GM23338 (cell line): ENCODE data around the gene SLFN5. TPM values are rescaled to one million over a fixed set of nuclear protein-coding genes. Genes with fewer than 3 reads are reported as not detected.

Experiments
- ATAC-seq: fragments of 200-7000 bp; cut with Tn5 transposase; 3 replicates; pipeline ENCODE4 v1.9.1; 2020
- DNase-seq: peaks from one replicate; pipeline ENCODE4 v3.0.0-alpha.2; 2015; ENCODE audit warnings: low spot score
- H2AFZ ChIP-seq: fragments of 200-600 bp; sonication (generic); 2 replicates; pipeline ENCODE4 v1.8.0; 2016; ENCODE audit warnings: antibody characterized with exemption, mild to moderate bottlenecking, moderate library complexity
- H3F3A ChIP-seq: fragments of 200-600 bp; sonication (generic); replicated peaks from 2 replicates; pipeline ENCODE4 v1.8.0; 2017; ENCODE audit warnings: antibody characterized with exemption, mixed run types, low read depth
- H3K27ac ChIP-seq: fragments of 200-600 bp; sonication (generic); 2 replicates; pipeline ENCODE4 v1.6.1; 2016; ENCODE audit warnings: low read depth
- H3K27me3 ChIP-seq: fragments of 200-600 bp; sonication (generic); 2 replicates; pipeline ENCODE4 v1.8.0; 2016; ENCODE audit warnings: mild to moderate bottlenecking, mixed run types, moderate library complexity; ENCODE audit not compliant: insufficient read depth
- H3K36me3 ChIP-seq: fragments of 200-600 bp; sonication (generic); 2 replicates; pipeline ENCODE4 v1.8.0; 2016; ENCODE audit warnings: mild to moderate bottlenecking; ENCODE audit not compliant: insufficient read depth
- H3K4me1 ChIP-seq: fragments of 200-600 bp; sonication (generic); 2 replicates; pipeline ENCODE4 v1.8.0; 2016; ENCODE audit warnings: mild to moderate bottlenecking, moderate library complexity; ENCODE audit not compliant: insufficient read depth
- H3K4me2 ChIP-seq: fragments of 200-600 bp; sonication (generic); 2 replicates; pipeline ENCODE4 v1.7.1; 2017; ENCODE audit warnings: mixed run types
- H3K4me3 ChIP-seq: fragments of 200-600 bp; sonication (generic); 2 replicates; pipeline ENCODE4 v1.6.1; 2016; ENCODE audit warnings: mixed run types
- H3K79me2 ChIP-seq: fragments of 200-600 bp; sonication (generic); replicated peaks from 2 replicates; pipeline ENCODE4 v1.8.0; 2017; ENCODE audit warnings: mild to moderate bottlenecking; ENCODE audit not compliant: insufficient read depth
- H3K9me2 ChIP-seq: fragments of 200-600 bp; sonication (generic); 2 replicates; pipeline ENCODE4 v1.8.0; 2017; ENCODE audit not compliant: insufficient read depth
- H4K20me1 ChIP-seq: fragments of 200-600 bp; sonication (generic); replicated peaks from 2 replicates; pipeline ENCODE4 v1.8.0; 2017; ENCODE audit warnings: mild to moderate bottlenecking; ENCODE audit not compliant: insufficient read depth
- H3K27ac Mint-ChIP-seq: 2 replicates; pipeline ENCODE4 v1.8.0; 2020; ENCODE audit warnings: inconsistent platforms, mild to moderate bottlenecking, moderate library complexity, mixed read lengths
- H3K27me3 Mint-ChIP-seq: 3 replicates; pipeline ENCODE4 v1.8.0; 2022; ENCODE audit warnings: low read depth, mild to moderate bottlenecking, moderate library complexity, mixed read lengths, inconsistent platforms; ENCODE audit not compliant: insufficient read depth, poor library complexity
- H3K36me3 Mint-ChIP-seq: 3 replicates; pipeline ENCODE4 v1.8.0; 2021; ENCODE audit warnings: low read depth, mild to moderate bottlenecking, inconsistent platforms, moderate library complexity, mixed read lengths
- H3K4me1 Mint-ChIP-seq: 3 replicates; pipeline ENCODE4 v1.8.0; 2020; ENCODE audit warnings: mild to moderate bottlenecking, inconsistent platforms, mixed read lengths
- H3K4me3 Mint-ChIP-seq: 3 replicates; pipeline ENCODE4 v1.8.0; 2021; ENCODE audit warnings: moderate library complexity, mild to moderate bottlenecking, inconsistent platforms, mixed read lengths
- H3K9me3 Mint-ChIP-seq: 3 replicates; pipeline ENCODE4 v1.8.0; 2020; ENCODE audit warnings: moderate library complexity, mild to moderate bottlenecking, inconsistent platforms, mixed read lengths
- EZH2 ChIP-seq: fragments of 200-600 bp; sonication (generic); IDR thresholded peaks from one replicate; pipeline ENCODE4 v1.8.0; 2017; ENCODE audit warnings: antibody characterized with exemption, mild to moderate bottlenecking, low read depth; ENCODE audit not compliant: unreplicated experiment
- JUNB ChIP-seq: IDR thresholded peaks from one replicate; pipeline ENCODE4 v1.6.1; 2016; ENCODE audit warnings: antibody characterized with exemption; ENCODE audit not compliant: unreplicated experiment
- NANOG ChIP-seq: IDR thresholded peaks from 2 replicates; pipeline ENCODE4 v1.6.1; 2016; ENCODE audit warnings: antibody characterized with exemption, borderline replicate concordance
- POLR2AphosphoS5 ChIP-seq: IDR thresholded peaks from 2 replicates; pipeline ENCODE4 v1.6.1; 2016; ENCODE audit warnings: antibody characterized with exemption, low read depth
- STAT1 ChIP-seq: IDR thresholded peaks from one replicate; pipeline ENCODE4 v1.6.1; 2016; ENCODE audit warnings: antibody characterized with exemption; ENCODE audit not compliant: unreplicated experiment
- ZNF114 ChIP-seq: fragments of 250-450 bp; sonication (Bioruptor Pico); IDR thresholded peaks from 2 replicates; pipeline ENCODE4 v1.5.0; 2020; ENCODE audit warnings: mild to moderate bottlenecking, moderate library complexity
- polyA plus RNA-seq: library from polyadenylated mRNA; unstranded; fragments of >200 nt; fragmentation: Nextera tagmentation; extraction: Ambion mirVana; gene quantifications from 2 replicates; pipeline ENCODE4 v1.2.1, GENCODE V29; 2016
- total RNA-seq: library from RNA; depleted of rRNA; stranded (reverse); fragments of >200 nt; shearing (Covaris generic); gene quantifications from 2 replicates; pipeline ENCODE4 v1.2.3, GENCODE V29; 2014
- TF ChIP-seq, protein P1 (sequence below), 2 experiments: fragments of 200-600 bp in 1 of 2; sonication (generic) in 1 of 2; conservative IDR thresholded peaks; 2 replicates each; pipeline versions ENCODE4 v1.5.1 to v1.6.1; 2016 to 2017; ENCODE audit warnings: antibody characterized with exemption in 2 of 2, low read depth in 2 of 2, mild to moderate bottlenecking in 2 of 2, moderate library complexity in 1 of 2
- TF ChIP-seq, protein P2 (sequence below): IDR thresholded peaks from 2 replicates; pipeline ENCODE4 v1.6.1; 2016; ENCODE audit warnings: antibody characterized with exemption
- TF ChIP-seq, protein P3 (sequence below): IDR thresholded peaks from one replicate; pipeline ENCODE4 v1.6.1; 2018; ENCODE audit warnings: antibody characterized with exemption; ENCODE audit not compliant: unreplicated experiment

Gene SLFN5
- total and polyA plus RNA-seq, 2 experiments from 2014 or later: 1.4 to 6.4 TPM

DNA sequence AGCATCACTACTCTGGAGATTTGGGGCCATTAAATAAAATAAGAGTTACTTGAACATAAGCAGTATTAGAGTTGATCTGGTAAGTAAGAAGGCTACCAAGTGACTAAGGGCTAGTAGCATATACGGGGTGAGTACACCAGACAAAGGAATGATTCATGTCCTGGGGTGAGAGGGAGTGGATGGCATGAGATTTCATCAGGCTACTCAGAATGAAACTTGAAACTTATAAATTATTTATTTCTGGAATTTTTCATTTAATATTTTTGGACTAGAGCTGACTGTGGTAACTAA lies 2.3 kb downstream of the SLFN5 start:
- DNase-seq: no peak
- Mint-ChIP-seq H3K4me3 (no peak overlapping the region), H3K36me3 (no peaks in the 10 kb centered on the region), H3K9me3 (no peaks in the 10 kb centered on the region), H3K4me1 (peaks cover 22% of the 10 kb centered on the region), H3K27ac (no peak overlapping the region), H3K27me3 (peaks cover 12% of the 10 kb centered on the region)
- H4K20me1 ChIP-seq: no peaks in the 10 kb centered on the region
- no peak overlapping the region for H2AFZ ChIP-seq
- peaks cover 11% of the 10 kb centered on the region; the same call in 1 of the 2 replicates for H3K27me3 ChIP-seq
- no peak overlapping the region for H3K4me3 ChIP-seq
- H3K9me2 ChIP-seq: no peaks in the 10 kb centered on the region
- peaks cover 19% of the 10 kb centered on the region; the same call in 1 of the 2 replicates for H3K4me1 ChIP-seq
- no peaks in the 10 kb centered on the region for H3K36me3 ChIP-seq
- no peak for ATAC-seq
- H3K27ac ChIP-seq: no peak overlapping the region
- TF ChIP-seq, protein P1, sequence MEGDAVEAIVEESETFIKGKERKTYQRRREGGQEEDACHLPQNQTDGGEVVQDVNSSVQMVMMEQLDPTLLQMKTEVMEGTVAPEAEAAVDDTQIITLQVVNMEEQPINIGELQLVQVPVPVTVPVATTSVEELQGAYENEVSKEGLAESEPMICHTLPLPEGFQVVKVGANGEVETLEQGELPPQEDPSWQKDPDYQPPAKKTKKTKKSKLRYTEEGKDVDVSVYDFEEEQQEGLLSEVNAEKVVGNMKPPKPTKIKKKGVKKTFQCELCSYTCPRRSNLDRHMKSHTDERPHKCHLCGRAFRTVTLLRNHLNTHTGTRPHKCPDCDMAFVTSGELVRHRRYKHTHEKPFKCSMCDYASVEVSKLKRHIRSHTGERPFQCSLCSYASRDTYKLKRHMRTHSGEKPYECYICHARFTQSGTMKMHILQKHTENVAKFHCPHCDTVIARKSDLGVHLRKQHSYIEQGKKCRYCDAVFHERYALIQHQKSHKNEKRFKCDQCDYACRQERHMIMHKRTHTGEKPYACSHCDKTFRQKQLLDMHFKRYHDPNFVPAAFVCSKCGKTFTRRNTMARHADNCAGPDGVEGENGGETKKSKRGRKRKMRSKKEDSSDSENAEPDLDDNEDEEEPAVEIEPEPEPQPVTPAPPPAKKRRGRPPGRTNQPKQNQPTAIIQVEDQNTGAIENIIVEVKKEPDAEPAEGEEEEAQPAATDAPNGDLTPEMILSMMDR (conservative IDR thresholded peaks at IDR 0.05; ENCODE audit: low read depth in 2 of 2): no peak
- no peak for TF ChIP-seq EZH2
- TF ChIP-seq, protein P2, sequence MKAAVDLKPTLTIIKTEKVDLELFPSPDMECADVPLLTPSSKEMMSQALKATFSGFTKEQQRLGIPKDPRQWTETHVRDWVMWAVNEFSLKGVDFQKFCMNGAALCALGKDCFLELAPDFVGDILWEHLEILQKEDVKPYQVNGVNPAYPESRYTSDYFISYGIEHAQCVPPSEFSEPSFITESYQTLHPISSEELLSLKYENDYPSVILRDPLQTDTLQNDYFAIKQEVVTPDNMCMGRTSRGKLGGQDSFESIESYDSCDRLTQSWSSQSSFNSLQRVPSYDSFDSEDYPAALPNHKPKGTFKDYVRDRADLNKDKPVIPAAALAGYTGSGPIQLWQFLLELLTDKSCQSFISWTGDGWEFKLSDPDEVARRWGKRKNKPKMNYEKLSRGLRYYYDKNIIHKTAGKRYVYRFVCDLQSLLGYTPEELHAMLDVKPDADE: no peak
- no peak for TF ChIP-seq NANOG
- no peak for TF ChIP-seq ZNF114 (CRISPR knock-in tag)
- TF ChIP-seq STAT1: no peak
- TF ChIP-seq, protein P3, sequence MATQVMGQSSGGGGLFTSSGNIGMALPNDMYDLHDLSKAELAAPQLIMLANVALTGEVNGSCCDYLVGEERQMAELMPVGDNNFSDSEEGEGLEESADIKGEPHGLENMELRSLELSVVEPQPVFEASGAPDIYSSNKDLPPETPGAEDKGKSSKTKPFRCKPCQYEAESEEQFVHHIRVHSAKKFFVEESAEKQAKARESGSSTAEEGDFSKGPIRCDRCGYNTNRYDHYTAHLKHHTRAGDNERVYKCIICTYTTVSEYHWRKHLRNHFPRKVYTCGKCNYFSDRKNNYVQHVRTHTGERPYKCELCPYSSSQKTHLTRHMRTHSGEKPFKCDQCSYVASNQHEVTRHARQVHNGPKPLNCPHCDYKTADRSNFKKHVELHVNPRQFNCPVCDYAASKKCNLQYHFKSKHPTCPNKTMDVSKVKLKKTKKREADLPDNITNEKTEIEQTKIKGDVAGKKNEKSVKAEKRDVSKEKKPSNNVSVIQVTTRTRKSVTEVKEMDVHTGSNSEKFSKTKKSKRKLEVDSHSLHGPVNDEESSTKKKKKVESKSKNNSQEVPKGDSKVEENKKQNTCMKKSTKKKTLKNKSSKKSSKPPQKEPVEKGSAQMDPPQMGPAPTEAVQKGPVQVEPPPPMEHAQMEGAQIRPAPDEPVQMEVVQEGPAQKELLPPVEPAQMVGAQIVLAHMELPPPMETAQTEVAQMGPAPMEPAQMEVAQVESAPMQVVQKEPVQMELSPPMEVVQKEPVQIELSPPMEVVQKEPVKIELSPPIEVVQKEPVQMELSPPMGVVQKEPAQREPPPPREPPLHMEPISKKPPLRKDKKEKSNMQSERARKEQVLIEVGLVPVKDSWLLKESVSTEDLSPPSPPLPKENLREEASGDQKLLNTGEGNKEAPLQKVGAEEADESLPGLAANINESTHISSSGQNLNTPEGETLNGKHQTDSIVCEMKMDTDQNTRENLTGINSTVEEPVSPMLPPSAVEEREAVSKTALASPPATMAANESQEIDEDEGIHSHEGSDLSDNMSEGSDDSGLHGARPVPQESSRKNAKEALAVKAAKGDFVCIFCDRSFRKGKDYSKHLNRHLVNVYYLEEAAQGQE: no peak
- no peak for TF ChIP-seq POLR2AphosphoS5
- peaks cover 7% of the 10 kb centered on the region; the same call in 1 of the 2 replicates for H3F3A ChIP-seq
- H3K79me2 ChIP-seq: no peaks in the 10 kb centered on the region
- H3K4me2 ChIP-seq: 0 out of 2 replicates have a peak overlapping the region, but pooled peaks have one; percentile 95

DNA sequence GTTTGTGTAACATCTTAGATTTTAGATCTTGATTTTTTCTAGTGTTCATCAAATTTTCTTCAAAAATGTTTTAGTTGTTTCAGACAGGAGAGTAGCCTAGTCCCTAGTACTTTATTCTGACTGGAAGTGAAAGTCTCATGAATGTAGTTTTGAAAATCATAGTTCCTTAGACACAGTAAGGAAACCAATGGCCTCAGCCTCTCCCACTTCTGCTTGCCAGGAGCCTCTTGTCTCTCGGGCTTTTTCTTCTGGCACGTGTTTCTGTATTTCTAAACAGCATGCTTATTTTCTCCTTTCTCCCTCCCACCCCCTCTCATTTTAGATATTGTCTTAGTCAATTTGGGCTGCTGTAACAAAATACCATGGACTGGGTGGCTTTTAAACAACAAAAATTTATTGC lies 9.8 kb downstream of the SLFN5 start:
- H3K9me2 ChIP-seq: no peaks in the 10 kb centered on the region
- ATAC-seq: no peak
- H3K36me3 Mint-ChIP-seq: no peaks in the 10 kb centered on the region
- no peak overlapping the region for H3K4me3 Mint-ChIP-seq
- no peak overlapping the region for H3K4me2 ChIP-seq
- H3K4me3 ChIP-seq: no peak overlapping the region
- H3K36me3 ChIP-seq: no peaks in the 10 kb centered on the region
- peaks cover 2% of the 10 kb centered on the region for H3K27me3 Mint-ChIP-seq
- no peaks in the 10 kb centered on the region for H3F3A ChIP-seq
- H3K9me3 Mint-ChIP-seq: no peaks in the 10 kb centered on the region
- H3K4me1 ChIP-seq: no peaks in the 10 kb centered on the region
- no peaks in the 10 kb centered on the region for H3K27me3 ChIP-seq
- H3K27ac ChIP-seq: no peak overlapping the region
- H3K79me2 ChIP-seq: no peaks in the 10 kb centered on the region
- no peak for DNase-seq
- H2AFZ ChIP-seq: no peak overlapping the region
- H3K27ac Mint-ChIP-seq: no peak overlapping the region
- no peaks in the 10 kb centered on the region for H4K20me1 ChIP-seq
- H3K4me1 Mint-ChIP-seq: no peaks in the 10 kb centered on the region
- no peak for TF ChIP-seq EZH2
- TF ChIP-seq, protein P1 (conservative IDR thresholded peaks at IDR 0.05; ENCODE audit: low read depth in 2 of 2): no peak
- no peak for TF ChIP-seq JUNB
- TF ChIP-seq STAT1: no peak
